ENCODE results near the gene C9.
"Not testable (repeated sequence)": the region's sequence is repeated elsewhere in the genome, so short reads cannot be mapped to it uniquely, and the experiment has no call there.

C9 gene

GRCh38 chr5:39371367-39371635, 7.0 kb upstream of the C9 start:
- DNase-seq (ENCODE audit: low spot score), result no peak

- DNase-seq (ENCODE audit: low spot score), result no peak
Measured at GRCh38 chr5:39370555-39371366, 6.5 kb upstream of the C9 start.

- DNase-seq (ENCODE audit: low spot score), result no peak
Measured at GRCh38 chr5:39369123-39369815, 5.0 kb upstream of the C9 start.

DNA sequence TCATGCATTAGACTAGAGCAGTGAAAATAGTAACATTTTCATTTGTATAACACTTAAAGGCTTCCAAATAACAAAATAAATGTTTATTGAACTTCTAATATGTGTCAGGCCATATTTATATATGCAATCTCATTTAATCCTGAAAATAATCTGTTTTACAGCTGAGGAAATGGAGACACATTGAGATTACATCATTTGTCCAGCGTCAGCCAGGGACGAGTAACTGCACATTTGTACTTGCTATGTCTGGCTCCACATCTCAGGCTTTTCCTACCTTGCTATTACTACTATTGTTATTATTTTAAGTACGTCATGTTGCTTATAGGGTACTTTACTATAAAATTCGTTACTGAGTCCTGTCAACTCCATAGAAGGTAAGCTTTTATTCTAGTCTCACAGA, 3.8 kb upstream of the C9 start:
- no peak for DNase-seq (ENCODE audit: low spot score)

GRCh38 chr5:39367711-39368110, 3.4 kb upstream of the C9 start:
- no peak for DNase-seq (ENCODE audit: low spot score)

DNA sequence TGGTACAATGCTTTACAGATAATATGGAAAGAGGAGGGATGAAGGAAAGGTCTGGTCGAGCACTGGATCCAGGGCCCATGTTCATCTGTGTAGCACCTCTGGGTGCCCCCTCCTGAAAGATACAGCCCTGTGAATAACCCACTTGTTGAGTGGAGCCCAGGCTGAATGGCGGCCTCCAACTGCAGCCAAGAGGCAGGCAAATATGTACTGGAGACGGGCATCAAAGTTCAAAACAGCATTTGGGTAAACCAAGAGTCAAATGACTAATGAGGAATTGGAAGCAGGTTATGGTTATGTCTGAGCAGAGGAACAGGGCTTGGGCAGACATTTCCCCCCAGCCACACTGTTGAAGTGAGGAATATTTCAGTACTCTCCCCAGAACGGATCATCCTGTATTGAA, 1.1 kb downstream of the C9 start:
- DNase-seq (ENCODE audit: low spot score), result no peak

DNA sequence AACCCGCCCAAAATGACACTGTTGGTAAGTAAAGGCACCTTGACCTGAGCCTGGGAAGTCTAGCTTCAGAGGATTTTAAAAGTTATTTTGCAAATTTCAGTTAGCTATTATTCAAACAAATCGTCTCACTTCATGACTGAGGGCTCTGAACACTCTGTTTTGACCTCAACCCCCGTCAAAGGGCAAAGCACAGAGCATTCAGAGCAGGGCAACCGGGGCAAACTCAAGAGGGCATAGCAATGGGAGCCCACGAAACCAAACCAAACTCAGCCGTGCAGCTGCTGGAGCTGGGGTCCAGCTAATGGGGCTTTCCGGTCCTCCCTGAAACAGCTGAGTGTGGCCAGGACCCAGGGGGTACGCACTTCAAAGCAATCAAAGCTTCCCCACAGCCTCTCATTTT, 1.6 kb downstream of the C9 start:
- DNase-seq (ENCODE audit: low spot score), result no peak

GRCh38 chr5:39361306-39361705, 3.0 kb downstream of the C9 start:
- no peak for DNase-seq (ENCODE audit: low spot score)

DNA sequence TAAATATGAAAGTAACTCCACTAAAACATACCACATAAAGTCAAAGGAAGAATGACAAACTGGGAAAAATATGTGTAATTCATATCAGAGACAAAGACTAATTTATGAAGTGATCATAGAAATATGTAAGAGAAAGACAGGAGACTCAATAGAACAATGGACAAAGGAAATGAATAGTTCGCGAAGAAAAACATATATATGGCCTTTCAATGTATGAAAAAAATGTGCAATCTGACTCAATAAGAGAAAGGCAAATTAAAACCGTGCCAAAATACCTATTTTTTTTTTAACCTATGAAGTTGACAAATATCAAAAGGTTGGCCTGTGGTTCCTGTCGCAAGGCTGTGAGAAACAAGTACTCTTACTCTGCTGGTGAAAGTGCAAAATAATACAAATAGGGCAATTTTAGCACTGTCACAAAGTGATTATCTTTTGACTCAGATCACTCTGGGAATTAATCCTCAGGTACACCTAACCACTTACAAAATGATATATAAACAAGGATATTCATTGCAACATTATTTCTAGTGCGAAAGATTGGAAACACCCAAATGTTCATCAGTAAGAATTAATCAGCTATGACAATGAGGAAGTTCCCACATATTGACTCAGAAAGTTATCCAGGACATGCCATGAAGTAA, 3.7 kb downstream of the C9 start:
- DNase-seq (ENCODE audit: low spot score), result no peak

- DNase-seq (ENCODE audit: low spot score), result no peak
Measured at GRCh38 chr5:39356263-39356662, 8.0 kb downstream of the C9 start.

DNA sequence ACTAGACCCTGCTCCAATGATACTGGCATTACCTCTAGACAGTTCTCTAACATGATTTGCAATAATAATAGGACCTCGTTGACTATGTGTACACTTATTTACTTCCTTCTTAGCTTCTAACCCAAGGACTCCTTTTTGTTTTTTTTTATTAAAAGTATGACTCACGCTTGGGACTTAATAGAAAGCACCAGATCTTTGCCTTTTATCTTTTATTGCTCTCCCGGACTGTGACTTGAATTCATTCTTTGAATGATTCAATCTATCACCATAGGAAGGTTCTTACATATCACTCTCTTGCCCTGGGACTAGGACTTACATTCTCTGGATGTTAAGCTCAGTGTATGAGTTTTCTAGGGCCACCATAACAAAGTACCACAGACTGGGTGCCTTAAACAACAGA, 9.0 kb downstream of the C9 start:
- DNase-seq (ENCODE audit: low spot score), result no peak

DNA sequence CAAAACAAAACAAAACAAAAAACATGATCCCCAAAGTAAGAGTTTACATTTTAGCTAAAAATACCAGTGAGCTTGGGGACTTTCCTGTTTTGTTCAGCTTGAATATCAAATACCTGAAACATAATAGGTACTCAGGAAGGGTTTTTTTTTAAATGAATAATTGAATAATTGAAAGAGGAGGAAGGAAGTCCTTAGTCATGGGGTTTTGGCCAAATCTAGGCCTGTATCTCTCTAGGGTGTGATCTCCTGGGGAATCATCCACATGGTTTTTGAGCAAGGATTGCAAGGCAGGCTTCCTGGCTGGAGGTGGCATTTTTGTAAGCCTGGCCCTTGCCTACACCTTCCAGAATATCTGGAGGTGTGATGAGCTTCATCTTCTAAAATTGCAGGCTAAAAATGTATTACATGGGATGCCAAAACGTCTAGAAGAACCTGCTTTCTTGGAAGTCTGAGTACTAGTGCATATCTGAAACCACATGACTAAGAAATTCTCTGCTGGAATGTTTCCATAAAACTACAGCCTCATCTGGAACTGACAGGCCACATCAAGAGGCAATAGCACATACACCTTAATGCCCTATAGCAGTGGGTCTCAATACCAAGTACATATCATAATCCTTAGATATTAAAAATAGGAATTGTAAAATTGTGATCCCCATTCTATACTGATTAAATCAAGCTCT, 10.4 kb downstream of the C9 start:
- DNase-seq (ENCODE audit: low spot score), result no peak

DNA sequence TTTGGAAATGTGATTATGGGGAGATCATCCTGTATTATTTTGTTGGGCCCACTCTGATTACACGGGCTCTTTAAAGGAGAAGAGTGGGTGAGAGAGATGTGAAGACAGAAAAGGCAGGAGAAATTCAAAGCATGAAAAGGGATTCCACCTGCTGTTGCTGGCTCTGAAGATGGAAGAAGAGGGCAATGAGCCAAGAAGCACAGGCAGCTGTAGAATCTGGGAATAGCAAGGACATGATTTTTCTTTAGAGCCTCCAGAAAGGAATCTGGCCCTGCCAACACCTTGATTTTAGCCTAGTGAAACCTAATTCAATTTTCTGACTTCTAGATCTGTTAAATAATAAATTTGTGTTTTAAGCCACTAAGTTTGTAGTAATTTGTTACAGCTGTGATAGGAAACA, 11.3 kb downstream of the C9 start:
- no peak for DNase-seq (ENCODE audit: low spot score)

- no peak for DNase-seq (ENCODE audit: low spot score)
Measured at GRCh38 chr5:39352170-39352569, 12.1 kb downstream of the C9 start.

DNA sequence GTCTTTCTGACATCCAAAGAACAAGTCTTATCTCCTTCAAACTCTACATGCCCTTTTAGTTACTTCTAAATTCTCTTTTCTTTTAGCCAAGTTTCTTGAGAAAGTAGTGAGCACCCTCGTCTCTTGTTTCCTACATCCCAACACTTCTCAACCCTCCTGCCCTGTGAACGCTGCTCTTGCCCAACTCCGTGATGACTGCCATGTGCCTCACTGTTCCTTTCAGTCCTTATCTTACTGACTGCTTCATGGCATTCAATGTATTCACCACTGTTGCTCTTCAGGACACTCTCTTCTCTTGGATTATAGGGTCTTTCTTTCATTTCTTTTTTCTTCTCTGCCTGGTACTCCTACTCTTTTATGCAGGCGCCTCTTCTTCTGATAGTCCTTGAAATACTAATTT, 14.8 kb downstream of the C9 start:
- no peak for DNase-seq (ENCODE audit: low spot score)

DNA sequence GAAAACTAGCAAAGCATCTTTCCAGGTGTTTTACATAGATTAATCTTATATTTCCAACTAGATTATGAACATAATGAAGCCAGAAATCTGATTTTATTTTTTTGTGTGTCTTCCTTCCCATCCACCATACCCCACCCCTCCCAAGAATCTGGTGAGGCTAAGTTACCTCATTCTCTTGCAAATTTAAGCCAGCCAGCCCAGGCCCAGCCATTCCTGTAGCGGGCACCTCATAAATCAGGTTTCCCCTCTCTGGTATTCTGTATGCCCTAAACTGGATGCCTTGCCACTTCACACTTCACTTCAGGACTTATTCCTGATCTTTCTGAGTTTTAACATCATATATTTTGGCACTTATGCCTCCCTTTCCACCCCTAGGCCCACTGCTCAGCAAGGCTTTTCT, 21.8 kb downstream of the C9 start:
- DNase-seq (ENCODE audit: low spot score), result no peak

- no peak for DNase-seq (ENCODE audit: low spot score)
Measured at GRCh38 chr5:39341896-39342295, 22.4 kb downstream of the C9 start.

GRCh38 chr5:39340506-39340905, 23.8 kb downstream of the C9 start:
- DNase-seq (ENCODE audit: low spot score), result no peak

DNA sequence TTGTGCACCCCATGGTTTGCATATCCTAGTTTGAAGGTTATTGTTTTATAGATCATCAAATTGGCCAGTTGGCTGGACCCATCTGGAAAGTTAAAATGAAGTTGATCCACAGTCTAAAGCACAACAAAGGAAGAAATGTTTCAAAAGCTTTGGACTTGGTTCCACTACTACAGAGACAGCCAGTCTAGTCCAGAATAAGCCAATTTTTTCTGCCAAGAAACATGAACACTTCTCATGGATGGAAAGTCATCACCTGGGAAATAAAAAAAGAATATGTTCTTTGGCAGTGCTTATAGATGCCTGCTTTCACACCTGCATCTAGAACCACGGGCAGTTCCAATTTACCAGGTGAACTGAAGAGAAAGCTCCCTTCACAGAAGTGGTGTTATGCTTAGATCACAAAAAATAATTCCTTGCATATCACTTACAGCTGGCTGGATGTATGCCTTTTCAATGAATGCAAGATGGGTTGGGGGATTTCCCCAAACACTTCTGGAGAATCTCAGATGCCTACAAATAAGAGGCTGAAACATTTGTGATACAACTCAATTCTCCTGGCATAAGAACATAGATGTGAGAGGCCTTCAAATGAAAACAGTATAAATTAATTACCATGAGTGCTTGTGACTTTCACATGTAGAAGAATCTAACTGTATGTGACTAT, 26.9 kb downstream of the C9 start:
- no peak for DNase-seq (ENCODE audit: low spot score)

DNA sequence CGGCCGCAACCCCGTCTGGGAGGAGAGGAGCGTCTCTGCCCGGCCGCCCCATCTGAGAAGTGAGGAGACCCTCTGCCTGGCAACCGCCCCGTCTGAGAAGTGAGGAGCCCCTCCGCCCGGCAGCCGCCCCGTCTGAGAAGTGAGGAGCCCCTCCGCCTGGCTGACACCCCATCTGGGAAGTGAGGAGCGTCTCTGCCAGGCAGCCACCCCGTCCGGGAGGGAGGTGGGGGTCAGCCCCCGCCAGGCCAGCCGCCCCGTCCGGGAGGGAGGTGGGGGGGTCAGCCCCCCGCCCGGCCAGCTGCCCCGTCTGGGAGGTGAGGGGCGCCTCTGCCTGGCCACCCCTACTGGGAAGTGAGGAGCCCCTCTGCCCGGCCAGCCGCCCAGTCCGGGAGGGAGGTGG, 30.0 kb downstream of the C9 start:
- not testable (repeated sequence) for DNase-seq (ENCODE audit: low spot score)

GRCh38 chr5:39333104-39333503, 31.2 kb downstream of the C9 start:
- no peak for DNase-seq (ENCODE audit: low spot score)

GRCh38 chr5:39331861-39332381, 32.4 kb downstream of the C9 start:
- no peak for DNase-seq (ENCODE audit: low spot score)

Measured in AG08395 (cell line).